ENCODE data around the gene EDN2. TPM values are rescaled to one million over a fixed set of nuclear protein-coding genes. Genes with fewer than 3 reads are reported as not detected.

The EDN2 gene
- total RNA-seq, 3 donors from 2014 or later (not counting 1 experiment from before 2014, with no cell fraction given), result 0.29 to 0.93 (median 0.64) TPM

GRCh38 chr1:41516168-41517061 lies 31.9 kb upstream of the EDN2 start:
- Histone ChIP-seq H3K27ac (ENCODE audit: low read length) (no peak overlapping the region), H3K36me3 (ENCODE audit: control insufficient read depth, insufficient read depth, low read length) (peaks cover 7% of the 10 kb centered on the region), H3K9me3 (ENCODE audit: control insufficient read depth, insufficient read depth, low read length) (no peaks in the 10 kb centered on the region), H3K27me3 (ENCODE audit: control insufficient read depth, insufficient read depth, low read length) (no peaks in the 10 kb centered on the region), H3K4me1 (ENCODE audit: control insufficient read depth, insufficient read depth, low read length) (peaks cover 13% of the 10 kb centered on the region), H3K4me3 (ENCODE audit: low read length) (peak overlapping the region; percentile 22)
- intact Hi-C loops (cut with micrococcal nuclease), result loop anchor here (1.0 kb wide), 1 partner anchor 657 kb away; no protein-coding TSS in a partner anchor
- ATAC-seq (peak; percentile 87 to 96 (median 96)), DNase-seq (peak; percentile 67 to 68)
- peak overlapping the region; percentile 84 for H3K4me3 Mint-ChIP-seq
- H3K36me3 Mint-ChIP-seq, result no peaks in the 10 kb centered on the region
- H3K4me1 Mint-ChIP-seq, result peaks cover 11 to 14% of the 10 kb centered on the region in 2 donors
- WGBS (ENCODE audit: insufficient coverage), result 20% methylated on average over 53 of the region's 53 CpGs
- no peak overlapping the region for H3K27ac Mint-ChIP-seq
- H3K9me3 Mint-ChIP-seq, result no peaks in the 10 kb centered on the region
- no peaks in the 10 kb centered on the region for H3K27me3 Mint-ChIP-seq (ENCODE audit: low read depth in 2 of 2)
- TF ChIP-seq CTCF (IDR thresholded peaks at IDR 0.05), result peak; percentile 85

GRCh38 chr1:41515778-41516167 lies 31.3 kb upstream of the EDN2 start:
- Mint-ChIP-seq H3K27me3 (ENCODE audit: low read depth in 2 of 2) (no peaks in the 10 kb centered on the region), H3K36me3 (no peaks in the 10 kb centered on the region), H3K9me3 (no peaks in the 10 kb centered on the region), H3K4me3 (peak overlapping the region; percentile 84), H3K4me1 (peaks cover 11 to 14% of the 10 kb centered on the region in 2 donors), H3K27ac (no peak overlapping the region)
- H3K4me1 ChIP-seq (ENCODE audit: control insufficient read depth, insufficient read depth, low read length), result peaks cover 13% of the 10 kb centered on the region
- 26% methylated on average over 6 of the region's 6 CpGs for WGBS (ENCODE audit: insufficient coverage)
- ATAC-seq, result no peak
- H3K36me3 ChIP-seq (ENCODE audit: control insufficient read depth, insufficient read depth, low read length), result peaks cover 7% of the 10 kb centered on the region
- no peak overlapping the region for H3K4me3 ChIP-seq (ENCODE audit: low read length)
- H3K9me3 ChIP-seq (ENCODE audit: control insufficient read depth, insufficient read depth, low read length), result no peaks in the 10 kb centered on the region
- intact Hi-C loops (cut with micrococcal nuclease), result loop anchor here (1.0 kb wide), 1 partner anchor 658 kb away; no protein-coding TSS in a partner anchor
- TF ChIP-seq CTCF (IDR thresholded peaks at IDR 0.05), result no peak
- no peaks in the 10 kb centered on the region for H3K27me3 ChIP-seq (ENCODE audit: control insufficient read depth, insufficient read depth, low read length)
- no peak overlapping the region for H3K27ac ChIP-seq (ENCODE audit: low read length)
- no peak for DNase-seq

GRCh38 chr1:41515131-41515678 lies 30.7 kb upstream of the EDN2 start:
- H3K4me1 ChIP-seq (ENCODE audit: control insufficient read depth, insufficient read depth, low read length), result peaks cover 13% of the 10 kb centered on the region
- no peak overlapping the region for H3K4me3 Mint-ChIP-seq

More at GRCh38 chr1:41515131-41515678, 30.7 kb upstream of the EDN2 start:
- H3K27me3 ChIP-seq (ENCODE audit: control insufficient read depth, insufficient read depth, low read length), result no peaks in the 10 kb centered on the region
- WGBS (ENCODE audit: insufficient coverage), result 94% methylated on average over 5 of the region's 5 CpGs
- intact Hi-C loops (cut with micrococcal nuclease), result no loop called here
- no peak overlapping the region for H3K4me3 ChIP-seq (ENCODE audit: low read length)
- no peaks in the 10 kb centered on the region for H3K9me3 ChIP-seq (ENCODE audit: control insufficient read depth, insufficient read depth, low read length)
- no peaks in the 10 kb centered on the region for H3K9me3 Mint-ChIP-seq
- DNase-seq (no peak), ATAC-seq (no peak)
- no peak for TF ChIP-seq CTCF (IDR thresholded peaks at IDR 0.05)
- H3K27me3 Mint-ChIP-seq (ENCODE audit: low read depth in 2 of 2), result no peaks in the 10 kb centered on the region
- no peak overlapping the region for H3K27ac ChIP-seq (ENCODE audit: low read length)
- no peaks in the 10 kb centered on the region for H3K36me3 Mint-ChIP-seq
- H3K36me3 ChIP-seq (ENCODE audit: control insufficient read depth, insufficient read depth, low read length), result peaks cover 7% of the 10 kb centered on the region
- H3K4me1 Mint-ChIP-seq, result peaks cover 11 to 14% of the 10 kb centered on the region in 2 donors
- no peak overlapping the region for H3K27ac Mint-ChIP-seq
